ENCODE results near the gene DOK5.

- TF ChIP-seq CTCF (IDR thresholded peaks at IDR 0.05; ENCODE audit: extremely low read depth in 1 of 2, insufficient read depth in 1 of 2, low read depth in 1 of 2, low read length in 2 of 2) (no peak), POLR2A (IDR thresholded peaks at IDR 0.05; ENCODE audit: low read depth, low read length) (no peak), JUN (IDR thresholded peaks at IDR 0.05; ENCODE audit: borderline replicate concordance, insufficient read depth, insufficient read length, low read depth) (no peak), EZH2 (IDR thresholded peaks at IDR 0.05; ENCODE audit: borderline replicate concordance, low read depth, low read length, severe bottlenecking) (no peak), POLR2AphosphoS5 (IDR thresholded peaks at IDR 0.05; ENCODE audit: insufficient read depth, low read depth, low read length) (no peak), MAX (IDR thresholded peaks at IDR 0.05; ENCODE audit: insufficient read depth, insufficient read length) (no peak), FOS (IDR thresholded peaks at IDR 0.05; ENCODE audit: borderline replicate concordance, insufficient read depth, low read length) (no peak), MYC (IDR thresholded peaks at IDR 0.05; ENCODE audit: low read depth, low read length) (no peak), GATA2 (IDR thresholded peaks at IDR 0.05; ENCODE audit: insufficient read depth, insufficient read length, low read depth, low read length) (no peak)
These were observed 26.8 kb downstream of the DOK5 start for GRCh38 chr20:54502179-54502578.
